ENCODE measurements around the gene SLC27A5. TPM values are rescaled to one million over a fixed set of nuclear protein-coding genes. Genes with fewer than 3 reads are reported as not detected.

Gene SLC27A5
- total and polyA plus RNA-seq, 9 of the 15 experiments (the other 6 are each of a cell fraction or from before 2014, with no cell fraction given): 42.2 to 318 (median 64.7) TPM

DNA sequence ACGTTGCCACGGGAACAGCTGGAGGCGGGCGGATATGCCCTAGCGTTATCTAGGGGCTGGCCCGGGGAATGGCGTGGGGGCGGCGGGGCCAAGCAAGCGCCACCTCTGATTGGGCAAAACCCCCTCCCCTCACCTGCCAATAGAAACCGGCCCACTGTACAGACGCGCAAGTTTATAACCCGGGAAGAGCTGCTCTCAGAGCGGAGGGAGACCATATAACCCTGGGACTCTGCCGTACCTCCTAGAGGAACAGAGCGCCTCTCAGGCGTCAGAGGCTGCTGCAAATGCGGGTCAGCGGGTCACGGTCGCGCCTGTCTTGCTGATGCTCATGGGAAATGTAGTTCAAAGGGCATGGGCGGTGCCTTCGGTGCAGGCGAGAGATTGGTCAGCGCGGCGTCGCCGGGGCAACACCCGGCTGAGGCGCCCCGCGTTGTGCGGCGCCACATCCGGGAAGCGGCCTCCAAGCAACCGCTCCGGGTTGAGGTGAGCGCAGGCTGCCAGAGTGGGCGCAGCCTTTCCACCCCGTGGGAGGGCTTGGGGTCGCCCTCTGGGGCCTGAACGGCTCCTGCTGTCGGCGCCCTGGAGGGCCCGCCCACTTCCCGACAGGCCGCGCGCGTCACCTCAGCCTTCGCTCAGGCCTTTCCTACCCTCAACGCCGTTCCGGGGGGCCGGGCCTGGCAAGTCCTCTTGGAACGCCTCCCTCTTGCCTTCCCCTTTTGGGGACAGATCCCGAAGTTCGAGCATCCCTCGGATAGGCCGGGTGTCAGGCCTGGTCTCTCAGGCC lies 35.9 kb downstream of the SLC27A5 start, which contains the start of gene ZNF446 (continued):
- TF ChIP-seq LEF1 (IDR thresholded peaks at IDR 0.05) (no peak; the same call in 1 of the 2 replicates), SAP30 (IDR thresholded peaks at IDR 0.05; ENCODE audit: borderline replicate concordance, insufficient read depth, low read depth, low read length, poor library complexity, severe bottlenecking) (no peak), ZNF444 (CRISPR knock-in tag; IDR thresholded peaks at IDR 0.05) (no peak), JUND (IDR thresholded peaks at IDR 0.05; ENCODE audit: borderline replicate concordance, low read depth, low read length) (peak; percentile 10; the same call in 1 of the 2 replicates), JUND (tag; IDR thresholded peaks at IDR 0.05; ENCODE audit: borderline replicate concordance, low read depth, low read length) (0 out of 3 replicates have a peak, but pooled peaks have one; percentile 14), GATA2 (CRISPR knock-in tag; IDR thresholded peaks at IDR 0.05) (0 out of 2 replicates have a peak, but pooled peaks have one; percentile 24), HNRNPH1 (optimal IDR thresholded peaks at IDR 0.05; ENCODE audit: low read depth, low read length) (no peak), ILK (tag; IDR thresholded peaks at IDR 0.05; ENCODE audit: borderline replicate concordance, low read depth) (no peak), COPS2 (conservative IDR thresholded peaks at IDR 0.05) (no peak), MTA1 (IDR thresholded peaks at IDR 0.05; ENCODE audit: borderline replicate concordance) (peak; percentile 91), KDM5B (IDR thresholded peaks at IDR 0.05; ENCODE audit: insufficient replicate concordance, low read depth, low read length) (peak; percentile 73), ZNF212 (CRISPR knock-in tag; IDR thresholded peaks at IDR 0.05) (no peak), POLR2A (conservative IDR thresholded peaks at IDR 0.05) (peak; percentile 79), RAD21 (CRISPR knock-in tag; conservative IDR thresholded peaks at IDR 0.05 in 1 of 2, IDR thresholded peaks at IDR 0.05 in 1 of 2) (no peak; a peak in 1 of 4 replicates), IFI16 (CRISPR knock-in tag; IDR thresholded peaks at IDR 0.05) (no peak), ZNF311 (CRISPR knock-in tag; IDR thresholded peaks at IDR 0.05) (no peak), MCM7 (IDR thresholded peaks at IDR 0.05) (no peak), LARP7 (IDR thresholded peaks at IDR 0.05) (no peak), TAF1 (IDR thresholded peaks at IDR 0.05; ENCODE audit: control insufficient read depth, extremely low read depth, insufficient read depth, low read length, severe bottlenecking) (no peak), HDAC1 (IDR thresholded peaks at IDR 0.05) (0 out of 4 replicates have a peak, but pooled peaks of 1 of the 2 experiments have one; percentile 68), ARHGAP35 (IDR thresholded peaks at IDR 0.05; ENCODE audit: partially characterized antibody) (no peak), HNRNPL (IDR thresholded peaks at IDR 0.05; ENCODE audit: low read depth, low read length) (peak; percentile 48; the same call in 1 of the 2 replicates), NONO (IDR thresholded peaks at IDR 0.05; ENCODE audit: low read depth in 2 of 2, low read length in 1 of 2) (peak in 1 of 2 experiments; percentile 24; a peak in 1 of 4 replicates), MTA2 (IDR thresholded peaks at IDR 0.05; ENCODE audit: low read depth) (no peak; the same call in 1 of the 2 replicates), NELFE (IDR thresholded peaks at IDR 0.05; ENCODE audit: insufficient read depth, insufficient read length) (no peak), ZNF764 (CRISPR knock-in tag; IDR thresholded peaks at IDR 0.05; ENCODE audit: low read depth) (peak; percentile 29; the same call in 1 of the 2 replicates), ETV6 (IDR thresholded peaks at IDR 0.05; ENCODE audit: borderline replicate concordance in 1 of 2, low read depth in 2 of 2, low read length in 1 of 2) (0 out of 4 replicates have a peak, but pooled peaks of 1 of the 2 experiments have one; percentile 0), ETV6 (CRISPR knock-in tag; IDR thresholded peaks at IDR 0.05; ENCODE audit: borderline replicate concordance) (no peak)
- TF ChIP-seq, protein P1, sequence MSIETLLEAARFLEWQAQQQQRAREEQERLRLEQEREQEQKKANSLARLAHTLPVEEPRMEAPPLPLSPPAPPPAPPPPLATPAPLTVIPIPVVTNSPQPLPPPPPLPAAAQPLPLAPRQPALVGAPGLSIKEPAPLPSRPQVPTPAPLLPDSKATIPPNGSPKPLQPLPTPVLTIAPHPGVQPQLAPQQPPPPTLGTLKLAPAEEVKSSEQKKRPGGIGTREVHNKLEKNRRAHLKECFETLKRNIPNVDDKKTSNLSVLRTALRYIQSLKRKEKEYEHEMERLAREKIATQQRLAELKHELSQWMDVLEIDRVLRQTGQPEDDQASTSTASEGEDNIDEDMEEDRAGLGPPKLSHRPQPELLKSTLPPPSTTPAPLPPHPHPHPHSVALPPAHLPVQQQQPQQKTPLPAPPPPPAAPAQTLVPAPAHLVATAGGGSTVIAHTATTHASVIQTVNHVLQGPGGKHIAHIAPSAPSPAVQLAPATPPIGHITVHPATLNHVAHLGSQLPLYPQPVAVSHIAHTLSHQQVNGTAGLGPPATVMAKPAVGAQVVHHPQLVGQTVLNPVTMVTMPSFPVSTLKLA (conservative IDR thresholded peaks at IDR 0.05): peak; percentile 85 to 89

Measured in K562 (cell line).